Muscle layer of duodenum (tissue), 2 donors: ENCODE measurements around the gene MLF2.

Source experiments
- H3K27ac ChIP-seq: one replicate; pipeline ENCODE4 v1.7.0; 2013; ENCODE audit warnings: mild to moderate bottlenecking, low read length
- H3K27me3 ChIP-seq: one replicate; pipeline ENCODE4 v1.7.0; 2013; ENCODE audit warnings: low read depth, mild to moderate bottlenecking, control low read depth, low read length
- H3K36me3 ChIP-seq, 2 donors: one replicate each; pipeline ENCODE4 v1.7.0; 2013; ENCODE audit warnings: low read length in 2 of 2, control low read depth in 1 of 2, mild to moderate bottlenecking in 1 of 2; ENCODE audit not compliant: insufficient read depth in 2 of 2, control insufficient read depth in 1 of 2
- H3K4me1 ChIP-seq, 2 donors: one replicate each; pipeline ENCODE4 v1.7.0; 2013; ENCODE audit warnings: low read length in 2 of 2, mild to moderate bottlenecking in 2 of 2, control low read depth in 1 of 2, moderate library complexity in 1 of 2; ENCODE audit not compliant: insufficient read depth in 2 of 2, control insufficient read depth in 1 of 2
- H3K4me3 ChIP-seq, 2 donors: one replicate each; pipeline ENCODE4 v1.7.0; 2013; ENCODE audit warnings: low read length in 2 of 2, low read depth in 1 of 2, mild to moderate bottlenecking in 1 of 2
- H3K9me3 ChIP-seq, 2 donors: one replicate each; pipeline ENCODE4 v1.7.0; 2013; ENCODE audit warnings: low read length in 2 of 2, control low read depth in 1 of 2, mild to moderate bottlenecking in 1 of 2; ENCODE audit not compliant: control insufficient read depth in 1 of 2
- donor health status: healthy.

Gene MLF2

GRCh38 chr12:6769666-6770065 lies 16.7 kb upstream of the MLF2 start:
- Histone ChIP-seq H3K36me3 (peaks cover 4 to 19% of the 10 kb centered on the region in 2 donors), H3K4me1 (peaks cover 16 to 54% of the 10 kb centered on the region in 2 donors), H3K27me3 (no peaks in the 10 kb centered on the region), H3K4me3 (no peak overlapping the region), H3K27ac (no peak overlapping the region), H3K9me3 (no peaks in the 10 kb centered on the region)

GRCh38 chr12:6768990-6769389 lies 16.0 kb upstream of the MLF2 start:
- Histone ChIP-seq H3K9me3 (no peaks in the 10 kb centered on the region), H3K27ac (peak overlapping the region; percentile 54), H3K4me1 (peaks cover 16 to 58% of the 10 kb centered on the region in 2 donors), H3K36me3 (peaks cover 4 to 19% of the 10 kb centered on the region in 2 donors), H3K4me3 (peak overlapping the region; percentile 34 to 83), H3K27me3 (no peaks in the 10 kb centered on the region)

- H3K4me3 ChIP-seq = peak overlapping the region; percentile 76 to 83
- no peaks in the 10 kb centered on the region for H3K9me3 ChIP-seq
- peak overlapping the region; percentile 54 for H3K27ac ChIP-seq
- peaks cover 16 to 58% of the 10 kb centered on the region in 2 donors for H3K4me1 ChIP-seq
- H3K36me3 ChIP-seq = peaks cover 4 to 19% of the 10 kb centered on the region in 2 donors
- no peaks in the 10 kb centered on the region for H3K27me3 ChIP-seq
Measured at GRCh38 chr12:6768437-6768914, 15.5 kb upstream of the MLF2 start.

- Histone ChIP-seq H3K4me3 (peak overlapping the region; percentile 76 to 83), H3K36me3 (peaks cover 4 to 19% of the 10 kb centered on the region in 2 donors), H3K4me1 (peaks cover 16 to 58% of the 10 kb centered on the region in 2 donors), H3K27me3 (no peaks in the 10 kb centered on the region), H3K9me3 (no peaks in the 10 kb centered on the region), H3K27ac (peak overlapping the region; percentile 54)
Measured at GRCh38 chr12:6767353-6768319, 14.7 kb upstream of the MLF2 start.

- no peaks in the 10 kb centered on the region for H3K27me3 ChIP-seq
- H3K4me1 ChIP-seq = peaks cover 16 to 55% of the 10 kb centered on the region in 2 donors
Measured at GRCh38 chr12:6766651-6767349, 13.9 kb upstream of the MLF2 start.

GRCh38 chr12:6765634-6766581 lies 13.0 kb upstream of the MLF2 start, which contains the start of gene PTMS:
TSS of gene PTMS (plus strand) at chr12:6766363. CDS start at chr12:6766706, 343 bp downstream.
- no peaks in the 10 kb centered on the region for H3K9me3 ChIP-seq
- no peaks in the 10 kb centered on the region for H3K27me3 ChIP-seq
- peaks cover 9 to 46% of the 10 kb centered on the region in 2 donors for H3K4me1 ChIP-seq
- H3K36me3 ChIP-seq = peaks cover 0 to 14% of the 10 kb centered on the region in 2 donors
- H3K27ac ChIP-seq = peak within 1 kb of the TSS; percentile 73
- H3K4me3 ChIP-seq = peak within 1 kb of the TSS; percentile 76 to 83

More at GRCh38 chr12:6766651-6767349, 13.9 kb upstream of the MLF2 start:
- Histone ChIP-seq H3K36me3 (peaks cover 4 to 19% of the 10 kb centered on the region in 2 donors), H3K9me3 (no peaks in the 10 kb centered on the region), H3K4me3 (peak overlapping the region; percentile 76 to 83), H3K27ac (no peak overlapping the region)

GRCh38 chr12:6765048-6765633 lies 12.2 kb upstream of the MLF2 start:
- H3K9me3 ChIP-seq = no peaks in the 10 kb centered on the region
- H3K27me3 ChIP-seq = no peaks in the 10 kb centered on the region
- peak overlapping the region; percentile 59 to 63 for H3K4me3 ChIP-seq
- peaks cover 0 to 7% of the 10 kb centered on the region in 2 donors for H3K36me3 ChIP-seq
- H3K27ac ChIP-seq = peak overlapping the region; percentile 73
- H3K4me1 ChIP-seq = peaks cover 8 to 38% of the 10 kb centered on the region in 2 donors

GRCh38 chr12:6764011-6764828 lies 11.3 kb upstream of the MLF2 start:
- peak overlapping the region; percentile 90 for H3K27ac ChIP-seq
- H3K36me3 ChIP-seq = no peaks in the 10 kb centered on the region
- H3K27me3 ChIP-seq = no peaks in the 10 kb centered on the region
- peak overlapping the region; percentile 34 to 46 for H3K4me3 ChIP-seq
- H3K4me1 ChIP-seq = peaks cover 8 to 29% of the 10 kb centered on the region in 2 donors
- H3K9me3 ChIP-seq = no peaks in the 10 kb centered on the region

- H3K36me3 ChIP-seq = no peaks in the 10 kb centered on the region
- H3K4me1 ChIP-seq = peaks cover 8 to 21% of the 10 kb centered on the region in 2 donors
- no peaks in the 10 kb centered on the region for H3K9me3 ChIP-seq
- H3K27ac ChIP-seq = peak overlapping the region; percentile 90
- no peaks in the 10 kb centered on the region for H3K27me3 ChIP-seq
- peak overlapping the region; percentile 34 to 46 for H3K4me3 ChIP-seq
Measured at GRCh38 chr12:6763380-6763779, 10.4 kb upstream of the MLF2 start.
